Measurements from ENCODE around the gene KLHL11. TPM values are rescaled to one million over a fixed set of nuclear protein-coding genes. Genes with fewer than 3 reads are reported as not detected.
"Not testable (repeated sequence)": the region's sequence is repeated elsewhere in the genome, so short reads cannot be mapped to it uniquely, and the experiment has no call there.

Gene KLHL11
- total RNA-seq, 1 donor from 2014 or later = 31.5 TPM

DNA sequence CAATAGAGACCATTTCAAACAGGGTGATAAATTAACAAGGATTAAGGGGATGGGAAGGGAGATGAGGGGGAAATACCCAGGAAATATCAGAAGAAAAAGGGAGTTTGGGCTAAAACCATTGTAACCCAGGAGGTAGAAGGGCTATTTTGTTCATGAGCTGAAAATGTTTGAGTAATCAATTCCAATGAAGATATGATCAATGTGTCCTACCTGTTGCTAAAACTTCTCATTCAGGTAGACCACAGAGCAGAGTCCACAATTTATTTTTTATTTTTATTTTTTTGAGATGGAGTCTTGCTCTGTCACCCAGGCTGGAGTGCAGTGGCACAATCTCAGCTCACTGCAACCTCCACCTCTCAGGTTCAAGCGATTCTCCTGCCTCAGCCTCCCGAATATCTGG, 25.8 kb downstream of the KLHL11 start:
- DNase-seq (ENCODE audit: low spot score) = not testable (repeated sequence)

DNA sequence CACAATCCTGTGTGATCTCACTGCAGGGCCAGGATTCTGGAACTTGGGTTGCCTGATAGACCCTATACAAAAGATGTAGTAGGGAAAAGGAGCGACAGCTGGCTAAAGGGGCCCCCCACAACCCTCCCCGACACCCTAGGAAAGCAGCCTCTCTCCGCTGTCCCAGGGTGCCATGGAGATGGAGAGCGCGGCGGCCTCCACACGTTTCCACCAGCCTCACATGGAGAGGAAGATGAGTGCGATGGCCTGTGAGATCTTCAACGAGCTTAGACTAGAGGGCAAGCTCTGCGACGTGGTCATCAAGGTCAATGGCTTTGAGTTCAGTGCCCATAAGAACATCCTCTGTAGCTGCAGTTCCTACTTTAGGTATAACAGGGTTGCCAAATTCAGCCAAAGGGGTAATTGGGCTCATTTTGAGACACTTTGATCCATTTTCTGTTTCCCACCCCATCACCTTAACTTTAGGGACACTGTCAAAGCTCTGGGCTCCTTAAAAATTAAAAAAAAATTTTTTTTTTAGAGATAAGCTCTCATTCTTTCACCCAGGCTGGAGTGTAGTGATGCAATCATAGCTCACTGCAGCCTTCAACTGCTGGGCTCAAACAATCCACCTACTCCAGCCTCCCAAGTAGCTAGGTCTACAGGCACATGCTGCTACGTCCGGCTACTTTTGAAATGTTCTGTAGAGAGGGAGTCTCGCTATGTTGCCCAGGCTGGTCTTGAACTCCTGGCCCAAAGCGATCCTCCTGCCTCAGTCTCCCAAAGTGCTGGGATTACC, 27.3 kb downstream of the KLHL11 start, which contains the start of gene KLHL10:
KLHL10 (plus strand) TSS at position 65 of the 778 bp plus-strand sequence; CDS start at position 173, 108 bp downstream.
- no peak for DNase-seq (ENCODE audit: low spot score)

DNA sequence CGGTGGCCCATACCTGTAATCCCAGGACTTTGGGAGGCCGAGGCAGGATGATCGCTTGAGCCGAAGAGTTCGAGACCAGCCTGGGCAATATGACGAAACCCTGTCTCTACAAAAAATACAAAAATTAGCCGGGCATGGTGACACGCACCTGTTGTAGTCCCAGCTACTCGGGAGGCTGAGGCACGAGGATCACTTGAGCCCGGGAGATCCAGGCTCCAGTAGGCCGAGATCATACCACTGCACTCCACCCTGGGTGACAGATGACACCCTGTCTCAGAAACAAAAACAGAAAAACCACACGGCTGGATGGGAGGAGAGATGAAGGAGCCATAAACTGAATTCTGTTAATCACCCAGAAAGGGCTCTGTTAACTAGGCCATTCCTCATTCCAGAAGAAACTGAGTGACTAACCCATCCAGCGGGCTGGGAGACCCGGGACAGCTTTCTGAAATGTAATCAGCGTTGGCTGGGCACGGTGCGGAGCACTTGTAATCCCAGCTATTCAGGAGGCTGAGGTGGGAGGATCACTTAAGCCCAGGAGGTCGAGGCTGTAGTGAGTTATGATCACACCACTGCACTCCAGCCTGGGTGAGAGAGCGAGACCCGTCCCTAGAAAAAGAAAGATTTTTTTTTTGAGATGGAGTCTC, 28.6 kb downstream of the KLHL11 start:
- no peak for DNase-seq (ENCODE audit: low spot score)

DNA sequence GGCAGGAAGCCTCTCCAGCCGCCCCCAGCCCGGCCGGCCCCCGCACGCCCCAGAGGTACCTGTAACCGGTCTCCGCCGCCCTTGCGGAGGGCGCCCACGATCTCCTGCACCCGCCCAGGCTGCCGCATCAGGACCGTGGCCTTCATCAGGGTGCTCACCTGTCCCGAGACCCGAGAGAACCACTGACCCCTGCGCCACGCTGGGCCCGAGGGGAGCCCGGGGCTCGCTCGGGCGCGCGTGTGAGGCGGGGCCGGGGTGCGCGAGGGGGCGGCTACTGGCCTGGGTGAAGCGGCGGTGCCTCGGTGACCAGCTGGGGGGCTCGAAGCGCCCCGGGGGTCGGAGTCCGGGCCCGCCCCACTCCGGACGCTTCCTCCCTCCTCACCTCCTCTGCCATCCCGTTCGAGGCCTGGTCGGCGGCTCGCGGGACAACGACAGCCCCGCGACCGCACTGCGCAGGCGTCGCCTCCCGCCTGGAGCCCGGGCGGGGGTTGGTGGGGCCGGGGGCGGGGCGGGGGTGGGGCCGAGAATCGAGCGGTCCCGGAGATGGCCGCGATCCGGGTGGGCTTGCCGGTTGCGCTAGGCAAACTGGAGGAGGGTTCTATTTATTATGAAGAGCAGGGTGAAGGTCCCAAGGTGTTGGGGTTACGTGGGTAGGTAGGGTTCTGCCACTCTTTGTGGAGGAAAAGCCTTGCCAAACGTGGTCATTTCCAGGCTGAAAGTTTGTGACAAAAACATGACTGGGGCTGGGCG, 29.2 kb downstream of the KLHL11 start, which contains the start of gene NT5C3B:
NT5C3B (minus strand) TSS at position 433 of the 750 bp plus-strand sequence; CDS start at position 394, 39 bp downstream.
- DNase-seq (ENCODE audit: low spot score) = peak; percentile 71

DNA sequence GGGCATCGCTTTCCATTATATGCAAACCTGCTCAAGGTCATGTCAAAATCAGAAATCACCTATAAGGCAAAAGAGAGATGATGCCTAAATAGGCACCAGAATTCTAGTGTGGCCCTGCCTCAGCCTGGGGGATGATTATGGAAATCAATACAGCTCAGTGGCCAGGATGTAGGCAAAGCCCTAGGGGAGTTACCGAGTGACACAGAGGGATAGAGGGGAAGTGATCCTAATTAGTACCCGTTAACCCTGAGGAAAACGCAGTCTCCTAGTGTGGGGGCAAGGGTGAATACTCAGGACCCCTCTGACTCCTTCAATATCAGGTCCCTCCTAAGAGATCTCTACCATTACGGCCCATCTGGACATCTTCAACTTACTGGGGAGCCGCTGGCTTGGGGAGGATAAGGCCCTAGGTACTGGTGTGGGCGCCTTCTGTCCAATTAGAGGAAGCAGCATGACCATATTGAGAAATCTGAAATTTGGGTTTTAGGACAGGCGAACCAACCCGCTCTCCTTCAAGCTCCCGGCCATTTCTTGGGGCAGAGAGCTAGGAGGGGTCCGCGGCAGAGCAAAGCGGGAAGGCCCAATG, 29.9 kb downstream of the KLHL11 start:
- no peak for DNase-seq (ENCODE audit: low spot score)

DNA sequence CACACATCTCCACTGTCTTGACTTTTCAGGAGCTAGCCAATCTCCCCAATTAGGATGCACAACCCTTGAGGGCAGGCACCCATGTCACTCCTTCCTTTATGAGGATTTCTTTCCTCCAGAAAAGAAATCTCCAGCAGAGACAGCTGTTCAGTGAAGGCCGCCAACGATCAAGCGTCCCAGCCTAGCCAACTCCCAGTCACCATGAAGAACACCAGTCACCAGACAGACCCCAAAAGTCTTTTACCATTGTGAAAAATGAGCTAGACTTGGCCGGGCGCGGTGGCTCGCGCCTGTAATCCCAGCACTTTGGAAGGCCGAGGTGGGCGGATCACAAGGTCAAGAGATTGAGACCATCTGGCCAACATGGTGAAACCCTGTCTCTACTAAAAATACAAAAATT, 35.3 kb downstream of the KLHL11 start:
- DNase-seq (ENCODE audit: low spot score) = not testable (repeated sequence)

DNA sequence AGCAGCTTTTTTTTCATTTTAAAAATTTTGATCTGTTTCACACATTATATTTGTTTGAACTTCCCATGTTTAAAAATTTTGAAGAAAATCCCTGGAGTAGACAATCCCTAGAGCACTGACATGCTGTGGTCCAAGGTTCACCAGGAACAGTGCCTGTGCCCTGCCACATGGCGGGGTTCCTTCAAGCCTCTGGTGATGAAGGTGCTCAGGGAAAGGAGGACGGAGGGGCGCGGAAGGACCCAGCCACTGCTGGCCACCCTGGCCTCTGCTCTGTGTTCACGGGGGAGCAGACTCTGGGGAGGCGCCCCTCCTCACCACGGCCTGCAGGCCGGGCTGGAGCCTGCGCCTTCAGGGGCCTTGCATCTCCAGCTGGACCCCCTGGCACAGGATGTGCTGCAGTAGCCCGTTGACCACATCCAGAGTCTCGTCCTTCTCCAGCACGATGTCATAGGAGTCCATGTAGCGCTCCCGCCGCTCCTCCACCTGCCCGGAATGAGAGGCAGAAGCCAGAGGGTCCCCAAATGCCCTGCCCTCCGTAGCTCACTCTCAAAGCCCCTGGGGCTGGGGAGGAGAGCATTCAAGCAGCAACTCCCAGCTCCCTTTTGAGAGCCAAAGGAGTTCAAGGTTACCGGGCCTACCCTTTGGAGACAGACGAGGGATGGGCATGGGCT, 39.9 kb downstream of the KLHL11 start:
- no peak for DNase-seq (ENCODE audit: low spot score)

DNA sequence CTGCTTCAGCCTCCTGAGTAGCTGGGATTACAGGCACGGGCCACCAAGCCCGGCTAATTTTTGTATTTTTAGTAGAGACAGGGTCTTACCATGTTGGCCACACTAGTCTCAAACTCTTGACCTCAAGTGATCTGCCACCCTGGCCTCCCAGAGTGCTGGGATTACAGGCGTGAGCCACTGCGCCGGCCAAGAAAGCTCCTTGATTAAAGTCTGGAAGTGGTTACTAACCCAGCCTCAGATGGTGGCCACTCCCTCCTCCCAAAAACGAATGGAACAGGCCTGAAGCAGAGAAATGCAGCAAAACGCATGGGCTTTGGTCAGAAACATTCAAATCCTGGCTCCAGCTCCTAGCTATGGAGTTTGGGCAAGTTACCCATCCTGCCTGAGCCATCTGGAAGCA, 41.1 kb downstream of the KLHL11 start:
- DNase-seq (ENCODE audit: low spot score) = no peak

DNA sequence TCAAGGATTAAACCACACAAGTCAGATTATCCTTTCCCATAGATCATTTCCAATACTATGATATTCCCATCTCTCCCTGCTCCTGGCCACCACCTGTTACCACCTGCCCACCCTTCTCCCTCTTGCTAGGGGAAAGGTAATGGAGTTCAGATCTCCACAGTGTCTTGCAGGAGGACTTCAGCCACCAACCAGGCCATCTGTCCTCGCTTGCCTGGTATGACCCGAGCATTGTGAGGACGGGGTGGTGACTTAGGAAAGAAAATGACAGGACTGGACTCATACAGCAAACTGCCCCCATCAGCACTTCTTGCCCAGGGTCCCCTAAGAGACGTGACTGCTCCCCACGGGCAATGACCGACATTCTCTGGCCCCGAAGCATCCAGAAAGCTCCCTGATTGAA, 41.6 kb downstream of the KLHL11 start:
- no peak for DNase-seq (ENCODE audit: low spot score)

DNA sequence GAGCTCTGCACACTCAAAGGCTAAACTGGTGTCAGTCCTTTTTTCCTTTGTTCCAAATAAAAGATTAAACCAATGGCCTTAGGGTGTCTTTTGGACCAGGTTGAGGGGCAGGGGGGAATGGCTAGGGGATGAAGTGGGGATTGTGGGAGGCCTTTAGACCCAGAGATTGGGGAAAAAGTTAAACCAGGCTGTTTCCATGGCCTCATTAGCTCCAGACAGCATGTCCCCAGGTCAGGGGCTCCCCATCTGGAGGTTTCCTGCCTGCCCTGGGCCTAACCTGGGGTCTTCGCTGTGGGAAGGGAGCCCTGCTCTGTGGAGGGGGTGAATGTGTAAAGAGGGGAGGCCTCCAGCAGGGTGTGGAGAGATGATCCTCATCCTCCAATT, 42.1 kb downstream of the KLHL11 start:
- DNase-seq (ENCODE audit: low spot score) = no peak

DNA sequence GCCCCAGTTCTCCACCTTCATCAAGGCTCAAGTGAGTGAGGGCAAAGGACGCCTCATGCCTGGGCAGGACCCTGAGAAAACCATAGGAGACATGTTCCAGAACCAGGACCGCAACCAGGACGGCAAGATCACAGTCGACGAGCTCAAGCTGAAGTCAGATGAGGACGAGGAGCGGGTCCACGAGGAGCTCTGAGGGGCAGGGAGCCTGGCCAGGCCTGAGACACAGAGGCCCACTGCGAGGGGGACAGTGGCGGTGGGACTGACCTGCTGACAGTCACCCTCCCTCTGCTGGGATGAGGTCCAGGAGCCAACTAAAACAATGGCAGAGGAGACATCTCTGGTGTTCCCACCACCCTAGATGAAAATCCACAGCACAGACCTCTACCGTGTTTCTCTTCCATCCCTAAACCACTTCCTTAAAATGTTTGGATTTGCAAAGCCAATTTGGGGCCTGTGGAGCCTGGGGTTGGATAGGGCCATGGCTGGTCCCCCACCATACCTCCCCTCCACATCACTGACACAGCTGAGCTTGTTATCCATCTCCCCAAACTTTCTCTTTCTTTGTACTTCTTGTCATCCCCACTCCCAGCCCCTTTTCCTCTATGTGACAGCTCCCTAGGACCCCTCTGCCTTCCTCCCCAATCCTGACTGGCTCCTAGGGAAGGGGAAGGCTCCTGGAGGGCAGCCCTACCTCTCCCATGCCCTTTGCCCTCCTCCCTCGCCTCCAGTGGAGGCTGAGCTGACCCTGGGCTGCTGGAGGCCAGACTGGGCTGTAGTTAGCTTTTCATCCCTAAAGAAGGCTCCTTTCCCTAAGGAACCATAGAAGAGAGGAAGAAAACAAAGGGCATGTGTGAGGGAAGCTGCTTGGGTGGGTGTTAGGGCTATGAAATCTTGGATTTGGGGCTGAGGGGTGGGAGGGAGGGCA, 42.7 kb downstream of the KLHL11 start:
- DNase-seq (ENCODE audit: low spot score) = no peak

DNA sequence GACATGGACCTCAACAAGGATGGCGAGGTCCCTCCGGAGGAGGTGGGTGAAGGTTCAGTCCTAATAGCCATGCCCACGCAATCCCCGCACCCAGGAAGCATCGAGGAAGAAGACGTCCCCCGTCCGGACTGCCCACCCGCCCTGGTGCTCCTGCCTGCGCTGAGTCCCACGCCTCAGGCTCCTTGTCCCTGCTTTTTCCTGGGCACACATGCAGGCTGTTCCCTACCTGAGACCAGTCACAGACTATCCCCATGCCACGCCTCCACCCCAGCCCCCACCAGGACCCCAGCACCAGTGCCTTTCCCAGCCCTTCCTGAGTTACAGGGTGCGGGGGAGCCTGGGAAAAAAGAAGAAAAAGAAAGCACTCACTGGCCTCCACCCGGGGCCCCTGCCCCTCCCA, 43.4 kb downstream of the KLHL11 start:
- DNase-seq (ENCODE audit: low spot score) = no peak

DNA sequence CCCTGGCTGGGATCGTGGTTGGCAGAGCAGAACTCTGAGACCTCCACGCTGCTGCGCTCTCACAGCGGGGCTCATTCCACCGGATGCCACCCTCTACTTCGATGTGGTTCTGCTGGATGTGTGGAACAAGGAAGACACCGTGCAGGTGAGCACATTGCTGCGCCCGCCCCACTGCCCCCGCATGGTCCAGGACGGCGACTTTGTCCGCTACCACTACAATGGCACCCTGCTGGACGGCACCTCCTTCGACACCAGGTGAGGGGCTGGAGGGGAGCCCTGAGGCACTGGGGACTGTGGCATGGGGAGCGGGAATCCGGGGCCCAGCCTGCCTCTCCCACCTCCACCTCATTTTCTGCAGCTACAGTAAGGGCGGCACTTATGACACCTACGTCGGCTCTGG, 47.2 kb downstream of the KLHL11 start:
- no peak for DNase-seq (ENCODE audit: low spot score)

DNA sequence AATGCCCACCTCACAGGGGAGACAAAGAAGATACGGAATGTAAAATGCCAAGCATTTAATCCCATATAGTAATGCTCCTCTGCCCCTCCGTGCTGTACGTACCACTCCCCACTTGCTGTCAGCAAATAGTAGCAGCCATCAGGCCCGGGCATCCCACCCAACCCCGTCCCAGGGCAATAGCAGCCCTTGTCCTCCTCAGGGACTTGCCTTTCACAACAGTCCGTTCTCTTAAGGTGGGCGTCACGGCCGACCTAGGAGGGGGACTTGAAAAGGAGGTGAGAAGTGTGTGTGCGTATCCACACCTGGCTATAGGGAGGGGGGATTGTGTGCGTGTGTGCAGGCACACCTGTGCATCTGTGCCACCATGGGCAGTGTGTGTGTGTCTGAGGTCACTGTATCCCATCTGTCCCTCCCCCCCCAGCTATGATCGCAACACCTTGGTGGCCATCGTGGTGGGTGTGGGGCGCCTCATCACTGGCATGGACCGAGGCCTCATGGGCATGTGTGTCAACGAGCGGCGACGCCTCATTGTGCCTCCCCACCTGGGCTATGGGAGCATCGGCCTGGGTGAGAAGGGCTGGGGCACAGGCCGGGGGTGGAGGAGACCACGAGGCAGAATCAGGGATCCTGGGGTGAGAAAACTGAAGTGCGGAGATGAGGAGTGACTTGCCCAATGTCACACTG, 48.4 kb downstream of the KLHL11 start:
- no peak for DNase-seq (ENCODE audit: low spot score)

DNA sequence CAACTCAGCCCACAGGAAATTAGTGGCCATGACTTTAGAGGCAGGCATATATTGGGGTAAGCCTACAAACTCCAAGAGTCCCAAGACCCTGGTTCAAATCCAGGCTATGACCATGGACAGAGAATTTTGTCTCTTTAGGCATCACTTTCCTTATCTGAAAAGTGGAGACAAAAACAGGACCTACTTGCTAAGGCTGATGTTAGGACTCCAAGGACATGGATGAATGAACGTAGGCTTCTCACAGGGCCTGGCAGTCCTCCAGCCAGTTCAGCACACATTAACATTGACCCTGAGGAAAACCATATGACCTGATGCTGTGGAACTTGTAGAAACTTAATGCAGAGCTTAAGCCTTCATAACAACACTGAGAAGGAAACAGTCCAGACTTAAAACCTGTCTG, 51.0 kb downstream of the KLHL11 start:
- peak; percentile 63 for DNase-seq (ENCODE audit: low spot score)

DNA sequence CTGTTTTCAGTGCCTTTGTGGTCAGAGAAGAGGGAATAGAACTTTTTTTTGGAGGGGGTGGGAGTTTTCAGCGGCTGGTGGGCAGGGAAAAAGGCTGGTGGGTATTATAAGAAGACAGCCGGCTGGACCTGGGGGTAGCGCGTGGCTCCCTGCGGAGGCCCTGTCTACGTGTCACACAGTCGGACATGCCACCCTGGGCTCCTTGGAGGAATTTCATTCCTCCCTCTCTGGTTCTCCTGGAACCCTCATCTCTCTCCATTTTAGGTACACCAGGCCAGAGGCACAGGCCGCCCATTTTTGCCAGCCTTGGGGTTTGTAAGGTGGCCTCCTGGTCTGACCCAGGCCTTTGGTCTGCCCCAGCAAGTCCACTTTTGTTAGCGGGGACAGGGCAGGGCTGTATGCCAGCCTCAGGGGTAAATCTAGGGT, 51.5 kb downstream of the KLHL11 start:
- DNase-seq (ENCODE audit: low spot score) = no peak

DNA sequence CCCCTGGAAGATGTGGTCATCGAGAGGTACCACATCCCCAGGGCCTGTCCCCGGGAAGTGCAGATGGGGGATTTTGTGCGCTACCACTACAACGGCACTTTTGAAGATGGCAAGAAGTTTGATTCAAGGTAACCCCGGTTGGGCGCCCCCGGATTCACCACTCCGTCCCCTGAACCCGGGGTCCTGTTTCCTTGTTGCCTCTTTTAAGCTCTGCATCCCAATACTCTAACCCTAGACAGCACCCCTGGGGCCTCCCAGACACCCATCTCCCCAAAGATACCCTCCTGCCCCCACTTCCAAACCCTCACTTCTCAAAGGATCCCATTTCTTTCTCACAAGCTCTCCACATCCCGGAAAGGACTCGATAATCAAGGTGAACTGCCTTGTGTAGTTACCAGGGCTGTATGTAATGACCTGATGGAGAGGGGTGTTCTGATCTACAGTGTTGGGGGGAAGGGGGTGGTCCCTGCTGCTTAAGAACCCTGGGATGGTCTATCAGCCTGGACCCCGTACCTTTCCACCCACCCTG, 52.0 kb downstream of the KLHL11 start:
- DNase-seq (ENCODE audit: low spot score) = no peak

DNA sequence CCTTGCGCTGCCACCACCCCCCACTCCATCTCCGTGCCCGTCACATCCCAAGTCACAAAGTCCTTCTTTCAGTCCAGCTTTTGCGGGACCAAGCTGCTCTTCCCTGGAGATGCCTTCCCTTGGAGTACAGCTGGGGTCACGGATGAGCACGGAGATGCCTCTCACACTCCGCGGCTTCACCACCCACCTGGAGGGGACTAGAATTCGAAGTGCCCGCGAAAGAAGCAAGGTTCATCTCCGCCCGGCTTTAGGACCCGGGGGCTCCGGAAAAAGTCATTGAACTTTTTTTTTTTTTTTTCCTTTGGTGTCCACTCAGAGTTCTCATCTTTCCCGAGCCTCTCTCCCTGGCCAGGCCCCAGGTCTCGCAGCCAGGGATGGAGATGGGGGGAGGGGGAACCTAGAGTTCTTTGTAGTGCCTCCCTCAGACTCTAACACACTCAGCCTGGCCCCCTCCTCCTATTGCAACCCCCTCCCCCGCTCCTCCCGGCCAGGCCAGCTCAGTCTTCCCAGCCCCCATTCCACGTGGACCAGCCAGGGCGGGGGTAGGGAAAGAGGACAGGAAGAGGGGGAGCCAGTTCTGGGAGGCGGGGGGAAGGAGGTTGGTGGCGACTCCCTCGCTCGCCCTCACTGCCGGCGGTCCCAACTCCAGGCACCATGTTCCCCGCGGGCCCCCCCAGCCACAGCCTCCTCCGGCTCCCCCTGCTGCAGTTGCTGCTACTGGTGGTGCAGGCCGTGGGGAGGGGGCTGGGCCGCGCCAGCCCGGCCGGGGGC, 52.7 kb downstream of the KLHL11 start, which contains the start of gene FKBP10:
FKBP10 (plus strand) TSS at position 624 of the 771 bp plus-strand sequence; CDS start at position 655, 31 bp downstream.
- DNase-seq (ENCODE audit: low spot score) = peak; percentile 97
